DMS153 treated with DMSO at 0.1 percent for 48 hours (cell line): ENCODE measurements around the gene BIRC5.
"Not testable (repeated sequence)": the region's sequence is repeated elsewhere in the genome, so short reads cannot be mapped to it uniquely, and the experiment has no call there.

ENCODE experiments used
- DNase-seq: peaks from one replicate; lab custom pipeline; 2025; ENCODE audit not compliant: unreplicated experiment; lab: John Stamatoyannopoulos, UW

BIRC5 gene

DNA sequence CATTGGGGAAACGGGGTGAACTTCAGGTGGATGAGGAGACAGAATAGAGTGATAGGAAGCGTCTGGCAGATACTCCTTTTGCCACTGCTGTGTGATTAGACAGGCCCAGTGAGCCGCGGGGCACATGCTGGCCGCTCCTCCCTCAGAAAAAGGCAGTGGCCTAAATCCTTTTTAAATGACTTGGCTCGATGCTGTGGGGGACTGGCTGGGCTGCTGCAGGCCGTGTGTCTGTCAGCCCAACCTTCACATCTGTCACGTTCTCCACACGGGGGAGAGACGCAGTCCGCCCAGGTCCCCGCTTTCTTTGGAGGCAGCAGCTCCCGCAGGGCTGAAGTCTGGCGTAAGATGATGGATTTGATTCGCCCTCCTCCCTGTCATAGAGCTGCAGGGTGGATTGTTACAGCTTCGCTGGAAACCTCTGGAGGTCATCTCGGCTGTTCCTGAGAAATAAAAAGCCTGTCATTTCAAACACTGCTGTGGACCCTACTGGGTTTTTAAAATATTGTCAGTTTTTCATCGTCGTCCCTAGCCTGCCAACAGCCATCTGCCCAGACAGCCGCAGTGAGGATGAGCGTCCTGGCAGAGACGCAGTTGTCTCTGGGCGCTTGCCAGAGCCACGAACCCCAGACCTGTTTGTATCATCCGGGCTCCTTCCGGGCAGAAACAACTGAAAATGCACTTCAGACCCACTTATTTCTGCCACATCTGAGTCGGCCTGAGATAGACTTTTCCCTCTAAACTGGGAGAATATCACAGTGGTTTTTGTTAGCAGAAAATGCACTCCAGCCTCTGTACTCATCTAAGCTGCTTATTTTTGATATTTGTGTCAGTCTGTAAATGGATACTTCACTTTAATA is 10.4 kb downstream of the BIRC5 start:
- DNase-seq: no peak

- no peak for DNase-seq
These were observed 11.2 kb downstream of the BIRC5 start for GRCh38 chr17:78225088-78225865.

DNA sequence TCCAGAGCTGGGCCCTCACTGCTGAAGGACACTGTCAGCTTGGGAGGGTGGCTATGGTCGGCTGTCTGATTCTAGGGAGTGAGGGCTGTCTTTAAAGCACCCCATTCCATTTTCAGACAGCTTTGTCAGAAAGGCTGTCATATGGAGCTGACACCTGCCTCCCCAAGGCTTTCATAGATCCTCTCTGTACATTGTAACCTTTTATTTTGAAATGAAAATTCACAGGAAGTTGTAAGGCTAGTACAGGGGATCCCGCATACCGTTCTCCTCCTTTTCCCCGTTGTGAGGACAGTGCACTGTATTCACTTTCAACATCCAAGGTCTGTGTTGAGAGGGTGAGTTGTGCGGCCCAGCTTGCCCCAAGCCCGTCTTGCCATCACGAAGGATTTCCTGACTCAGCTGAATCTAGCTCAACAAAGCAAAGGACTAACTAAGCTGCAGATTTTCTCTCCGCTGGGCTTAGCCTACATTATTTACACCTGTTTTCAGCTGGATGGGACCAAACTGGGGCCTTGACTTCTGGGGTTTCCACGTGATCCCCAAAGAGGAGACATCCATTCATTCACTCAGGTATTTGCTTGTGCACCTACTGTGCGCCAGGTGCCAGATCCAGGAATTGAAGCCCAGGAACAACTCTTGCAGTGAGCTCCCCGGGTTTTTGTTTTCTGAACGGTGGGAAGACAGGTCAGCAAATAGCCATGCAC is 12.2 kb downstream of the BIRC5 start:
- DNase-seq: no peak

GRCh38 chr17:78226759-78227454 is 12.9 kb downstream of the BIRC5 start:
- DNase-seq: peak; percentile 46

DNA sequence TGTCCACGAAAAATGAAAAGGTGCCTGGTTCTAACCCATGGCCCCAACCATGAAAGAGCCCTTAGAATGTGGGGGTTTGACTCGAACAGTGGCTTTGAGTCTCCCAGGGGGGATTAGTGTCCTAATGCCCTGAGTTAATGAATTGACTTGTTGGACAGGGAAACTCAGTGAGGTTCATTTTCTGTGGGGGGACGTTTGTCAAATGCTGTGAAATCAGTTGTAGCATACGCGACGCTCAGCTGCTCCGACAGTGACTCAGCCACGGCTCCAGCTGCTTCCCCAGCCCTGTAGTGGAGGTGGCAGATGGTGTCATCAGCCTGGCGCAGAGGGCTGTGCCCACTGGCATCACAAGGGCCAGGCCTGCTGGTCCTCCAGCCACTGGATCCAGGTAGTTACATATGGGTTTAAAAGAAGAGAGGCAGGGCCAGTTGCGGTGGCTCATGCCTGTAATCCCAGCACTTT is 13.4 kb downstream of the BIRC5 start:
- no peak for DNase-seq

DNA sequence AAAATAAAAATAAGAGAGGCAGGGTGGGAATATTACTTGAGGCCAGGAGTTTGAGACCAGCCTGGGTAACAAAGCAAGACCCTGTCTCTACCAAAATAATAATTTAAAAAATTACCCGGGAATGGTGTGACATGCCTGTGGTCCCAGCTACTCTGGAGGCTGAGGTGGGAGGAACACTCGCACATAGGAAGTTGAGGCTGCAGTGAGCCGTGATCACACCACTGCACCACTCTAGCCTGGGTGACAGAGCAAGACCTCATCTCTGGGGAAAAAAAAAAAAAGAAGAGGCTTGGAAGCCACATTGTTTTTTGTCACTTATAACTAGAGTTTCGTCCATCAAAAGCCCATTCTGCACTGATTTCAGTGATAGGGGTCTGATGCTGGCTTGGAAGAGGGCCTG is 14.1 kb downstream of the BIRC5 start:
- no peak for DNase-seq

GRCh38 chr17:78230252-78230962 is 16.4 kb downstream of the BIRC5 start:
- no peak for DNase-seq

GRCh38 chr17:78230996-78231935 is 17.2 kb downstream of the BIRC5 start, which contains the start of gene TMEM235:
Gene TMEM235 (plus strand): TSS chr17:78231631. CDS start chr17:78232024, 393 bp downstream.
- DNase-seq: no peak

GRCh38 chr17:78231991-78232858 is 18.2 kb downstream of the BIRC5 start:
- DNase-seq: no peak

DNA sequence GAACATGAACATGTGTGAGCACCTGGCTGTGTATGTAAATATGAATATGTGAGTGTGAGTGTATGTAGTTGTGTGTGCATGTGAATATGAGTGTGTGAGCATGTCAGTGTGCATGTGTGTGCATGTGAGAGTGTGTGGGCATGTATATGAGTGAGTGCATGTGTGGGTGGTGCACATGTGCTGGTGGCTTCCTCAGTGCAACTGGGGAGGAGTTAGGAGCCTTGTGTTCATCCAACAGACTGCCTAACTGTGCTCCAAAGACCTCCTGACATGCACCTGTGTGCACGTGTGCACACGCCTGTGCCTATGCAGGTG is 18.8 kb downstream of the BIRC5 start:
- no peak for DNase-seq

GRCh38 chr17:78233678-78234077 is 19.6 kb downstream of the BIRC5 start:
- no peak for DNase-seq

GRCh38 chr17:78234261-78234865 is 20.3 kb downstream of the BIRC5 start:
- no peak for DNase-seq

DNA sequence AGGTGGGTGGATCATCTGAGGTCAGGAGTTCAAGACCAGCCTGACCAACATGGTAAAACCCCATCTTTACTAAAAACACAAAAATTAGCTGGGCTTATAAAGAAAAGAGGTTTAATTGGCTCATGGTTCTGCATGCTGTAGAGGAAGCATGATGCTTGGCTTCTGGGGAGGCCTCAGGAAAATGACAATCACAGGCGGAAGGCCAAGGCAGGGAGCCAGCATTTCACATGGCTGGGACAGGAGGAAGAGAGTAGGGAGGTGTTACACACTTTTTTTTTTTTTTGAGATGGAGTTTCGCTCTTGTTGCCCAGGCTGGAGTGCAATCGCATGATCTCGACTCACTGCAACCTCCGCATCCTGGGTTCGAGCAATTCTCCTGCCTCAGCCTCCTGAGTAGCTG is 21.0 kb downstream of the BIRC5 start:
- not testable (repeated sequence) for DNase-seq

- DNase-seq: no peak
These were observed 21.8 kb downstream of the BIRC5 start for GRCh38 chr17:78235885-78236284.

DNA sequence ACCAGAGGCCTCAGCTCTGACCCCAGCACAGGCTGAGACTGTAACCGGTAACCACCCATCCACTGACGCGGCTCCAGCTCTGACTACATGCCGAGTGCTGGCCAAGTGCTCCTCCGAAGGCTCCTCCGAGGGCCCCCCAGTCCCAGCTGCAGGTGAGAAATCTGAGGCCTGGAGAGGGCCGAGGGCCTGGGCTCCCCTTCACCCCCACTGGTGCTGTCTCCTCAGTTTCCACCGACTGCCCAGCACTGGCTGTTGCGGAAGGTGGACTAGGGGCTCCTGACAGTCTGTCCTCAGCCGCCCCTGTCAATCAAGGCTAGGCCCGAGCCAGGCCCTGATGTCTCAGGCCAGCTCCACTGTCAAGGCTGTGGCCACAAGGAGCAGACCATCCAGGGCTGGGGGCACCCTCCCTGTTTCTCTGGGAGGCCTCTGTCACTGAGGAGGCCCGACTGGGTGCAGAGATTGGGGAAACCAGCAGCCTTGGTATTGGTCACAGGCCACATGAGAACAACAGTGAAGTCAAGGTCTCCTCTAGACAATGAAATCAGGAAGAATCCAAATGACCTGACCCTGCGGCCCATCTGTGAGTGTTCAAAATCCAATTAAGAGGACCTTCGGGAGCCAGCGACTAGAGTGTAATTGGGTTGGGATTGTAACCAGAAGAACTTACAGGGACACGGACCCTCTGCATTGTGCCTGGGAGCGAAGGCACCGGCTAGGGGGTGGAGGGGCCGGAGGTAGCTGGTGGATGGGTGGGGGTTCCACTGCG is 22.5 kb downstream of the BIRC5 start:
- no peak for DNase-seq

GRCh38 chr17:78237401-78238012 is 23.5 kb downstream of the BIRC5 start:
- no peak for DNase-seq
